Measurements from ENCODE around the gene FAF1.

The FAF1 gene

GRCh38 chr1:50684185-50684584 is 275.9 kb downstream of the FAF1 start:
- FAIRE-seq: no peak

GRCh38 chr1:50681931-50682330 is 278.1 kb downstream of the FAF1 start:
- no peak for FAIRE-seq

- no peak for FAIRE-seq
These were observed 292.2 kb downstream of the FAF1 start for GRCh38 chr1:50667710-50668356.

DNA sequence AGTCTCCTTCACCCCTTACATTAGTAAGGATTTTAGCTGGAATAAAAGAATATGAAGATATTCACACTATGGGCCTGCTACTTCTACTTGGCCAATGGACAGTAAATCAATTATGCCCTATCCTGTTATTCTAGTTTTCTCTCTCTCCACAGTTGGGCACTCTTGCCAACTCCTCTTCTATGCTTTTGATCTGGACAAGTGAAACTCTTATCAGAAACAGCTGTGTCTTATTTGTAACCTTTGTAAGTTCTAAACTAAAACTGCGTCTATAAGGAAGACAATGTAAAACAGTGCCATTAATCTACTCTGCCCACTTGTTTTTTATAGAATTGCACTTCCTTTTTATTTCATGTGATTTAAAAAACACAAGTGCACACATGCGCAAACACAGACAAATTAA is 292.8 kb downstream of the FAF1 start:
- no peak for FAIRE-seq

DNA sequence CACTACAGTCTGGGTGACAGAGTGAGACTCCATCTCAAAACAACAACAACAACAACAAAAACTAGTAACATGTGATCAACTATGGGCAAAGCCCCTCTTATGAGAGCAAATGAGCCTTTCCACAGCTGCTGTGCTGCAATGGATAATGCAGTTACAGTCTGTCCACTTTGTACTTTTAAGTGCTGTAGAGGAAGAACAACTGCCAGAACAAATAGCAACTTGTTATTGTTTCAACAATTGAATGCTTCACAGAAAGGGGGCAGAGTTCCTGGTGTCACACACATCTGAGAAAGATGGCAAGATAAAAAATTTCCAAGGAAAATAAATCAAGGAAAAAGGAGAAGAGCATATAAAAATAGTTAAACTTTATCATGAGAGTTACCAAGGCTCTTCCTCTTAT is 293.2 kb downstream of the FAF1 start:
- FAIRE-seq: no peak

DNA sequence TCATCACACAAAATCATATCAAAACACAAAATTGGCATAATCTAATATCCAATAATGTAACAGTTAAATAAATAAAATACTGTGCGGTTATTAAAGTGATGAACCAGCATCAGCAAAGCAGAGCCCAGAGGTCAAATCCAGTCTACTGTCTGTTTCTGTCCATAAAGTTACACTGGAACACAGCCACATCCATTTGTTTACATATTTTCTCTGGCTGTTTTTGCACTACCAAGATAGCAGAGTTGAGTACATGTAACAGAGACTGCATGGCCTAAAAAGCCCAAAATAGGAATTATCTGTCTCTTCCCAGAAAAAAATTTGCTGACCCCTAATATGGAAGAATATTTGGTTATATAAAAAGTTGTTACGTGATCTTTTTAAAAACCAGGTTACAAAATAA is 294.7 kb downstream of the FAF1 start:
- FAIRE-seq: no peak

- FAIRE-seq: no peak
These were observed 298.4 kb downstream of the FAF1 start for GRCh38 chr1:50661626-50662025.

DNA sequence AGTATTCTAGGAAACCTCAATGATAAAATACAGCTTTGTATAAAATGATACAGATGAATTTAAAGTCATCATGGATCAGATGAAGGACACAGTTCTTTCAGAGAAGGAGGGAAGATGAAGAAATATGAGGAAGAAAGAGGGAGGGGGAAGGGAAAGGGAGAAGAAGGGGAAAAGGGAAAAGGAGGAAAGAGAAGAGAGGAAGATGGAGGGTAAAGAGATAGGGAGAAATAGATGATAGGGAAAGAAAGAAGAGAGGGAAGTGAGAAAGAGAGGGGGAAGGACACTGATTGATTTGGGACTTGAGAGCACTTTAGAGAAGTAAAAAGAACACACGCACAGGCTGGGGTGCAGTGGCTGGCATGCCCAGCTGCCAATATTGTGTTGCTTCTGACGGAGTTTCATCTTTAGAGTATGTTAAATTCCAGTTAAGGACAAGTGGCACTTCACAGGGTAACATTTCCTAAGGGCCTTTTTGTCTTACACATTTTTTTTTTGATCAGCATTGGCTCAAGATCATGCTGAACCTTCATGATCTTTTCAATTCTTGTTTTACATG is 300.9 kb downstream of the FAF1 start:
- FAIRE-seq: no peak

DNA sequence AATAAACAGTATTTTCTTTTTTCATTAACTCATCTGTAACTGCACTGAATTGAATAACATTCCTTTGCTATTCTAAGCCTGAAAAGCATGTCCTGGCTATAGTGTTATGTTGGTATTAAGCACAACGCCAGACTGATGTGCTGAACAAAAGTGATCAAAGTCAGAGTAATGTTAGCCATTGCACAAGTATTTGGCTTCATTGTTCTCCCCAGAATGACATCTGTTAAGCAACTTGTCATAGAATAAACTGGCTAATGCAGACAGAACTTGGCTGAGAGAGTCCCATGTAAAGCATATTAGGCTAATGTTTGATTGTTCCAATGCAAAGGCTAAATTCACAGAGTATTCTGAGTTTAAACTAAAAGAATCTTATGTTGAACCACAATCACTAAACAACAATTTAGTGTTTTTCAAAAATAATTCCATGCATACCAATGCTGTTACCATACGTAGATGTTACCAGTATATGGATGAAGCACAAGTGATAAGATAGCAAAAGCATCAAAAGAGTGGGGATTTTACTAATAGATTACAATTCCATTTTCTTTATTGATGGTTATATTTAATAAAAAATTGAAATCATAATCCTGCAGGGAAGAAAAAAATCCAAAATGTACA is 301.5 kb downstream of the FAF1 start:
- FAIRE-seq: peak; percentile 9

- FAIRE-seq: no peak
These were observed 303.1 kb downstream of the FAF1 start for GRCh38 chr1:50656931-50657330.

- FAIRE-seq: no peak
These were observed 308.4 kb downstream of the FAF1 start for GRCh38 chr1:50651476-50652263.

DNA sequence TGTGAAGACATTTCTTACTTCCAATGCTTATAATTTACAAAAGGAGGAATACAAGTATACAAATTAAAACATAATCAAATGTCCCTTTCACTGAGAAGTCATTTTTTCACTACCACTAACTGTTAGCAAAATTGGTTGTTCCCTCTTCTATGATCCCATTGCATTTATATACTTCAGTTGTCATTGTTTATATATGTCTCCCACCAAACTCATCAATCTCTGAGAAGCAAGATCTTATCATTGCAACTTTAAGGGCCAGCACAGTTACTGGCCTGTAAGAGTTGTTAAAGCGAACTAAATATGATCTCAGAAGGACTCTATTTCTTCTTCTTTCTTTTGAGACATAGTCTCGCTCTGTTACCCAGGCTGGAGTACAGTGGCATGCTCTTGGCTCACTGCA is 313.5 kb downstream of the FAF1 start:
- FAIRE-seq: no peak

GRCh38 chr1:50645139-50645538 is 314.9 kb downstream of the FAF1 start:
- FAIRE-seq: no peak

GRCh38 chr1:50644447-50645105 is 315.5 kb downstream of the FAF1 start:
- no peak for FAIRE-seq

DNA sequence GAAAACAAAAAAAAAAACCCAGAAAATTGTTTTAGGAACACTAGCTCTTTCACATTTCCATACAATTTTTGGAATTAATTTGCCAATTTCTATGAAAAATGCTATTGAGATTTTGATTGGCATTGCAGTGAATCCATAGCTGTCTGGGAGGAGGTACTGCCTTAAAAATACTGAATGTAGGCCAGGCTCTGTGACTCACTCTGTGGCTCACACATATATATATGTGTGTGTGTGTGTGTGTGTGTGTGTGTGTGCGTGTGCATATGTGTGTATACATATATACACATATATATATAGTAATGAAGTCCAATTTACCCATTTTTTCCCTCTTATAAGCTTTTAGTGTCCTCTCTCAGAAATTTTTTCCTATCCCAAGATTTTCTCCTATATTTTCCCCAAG is 322.6 kb downstream of the FAF1 start:
- FAIRE-seq: no peak

- FAIRE-seq: no peak
These were observed 325.8 kb downstream of the FAF1 start for GRCh38 chr1:50634251-50634650.

DNA sequence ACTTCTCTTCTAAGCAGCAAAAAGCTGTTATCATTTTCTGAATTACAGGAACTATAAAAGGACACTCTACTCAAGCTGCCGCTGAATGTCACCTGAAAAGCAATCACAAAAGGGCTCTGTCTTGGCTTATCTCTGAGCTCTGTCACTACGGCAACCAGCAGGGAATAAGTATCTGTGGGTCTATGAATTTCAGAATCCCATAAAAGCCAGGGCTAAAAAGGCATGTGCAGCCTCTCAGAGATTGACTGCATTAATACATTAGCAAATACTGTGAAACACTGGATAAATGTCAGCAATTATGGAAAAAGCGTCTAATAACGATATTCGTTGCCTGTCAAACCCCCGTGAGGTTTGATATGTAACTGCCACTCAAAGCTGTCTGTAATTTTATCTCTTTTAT is 326.6 kb downstream of the FAF1 start:
- peak; percentile 88 for FAIRE-seq

- FAIRE-seq: no peak
These were observed 328.9 kb downstream of the FAF1 start for GRCh38 chr1:50631161-50631560.

DNA sequence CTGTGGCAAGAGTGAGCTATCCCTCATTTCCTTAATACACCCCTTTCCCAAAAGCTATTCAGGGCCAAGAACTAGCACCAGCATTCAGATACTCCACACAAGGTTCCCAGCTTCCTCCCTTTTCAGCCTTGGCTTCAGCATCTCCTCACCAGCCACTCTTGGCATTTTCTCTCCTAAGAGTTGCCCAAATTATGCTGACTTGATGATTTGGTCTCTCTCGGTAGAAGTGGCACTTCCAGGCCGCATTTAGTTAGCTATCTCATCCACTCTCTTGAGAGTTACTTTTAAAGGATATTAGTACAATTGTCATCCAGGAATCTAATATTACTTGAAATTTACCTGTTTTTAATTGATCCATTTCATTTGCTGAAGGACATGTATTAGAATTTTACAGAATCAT is 337.8 kb downstream of the FAF1 start:
- no peak for FAIRE-seq

- FAIRE-seq: no peak
These were observed 339.3 kb downstream of the FAF1 start for GRCh38 chr1:50620680-50621329.

GRCh38 chr1:50615036-50615750 is 344.9 kb downstream of the FAF1 start:
- FAIRE-seq: no peak

DNA sequence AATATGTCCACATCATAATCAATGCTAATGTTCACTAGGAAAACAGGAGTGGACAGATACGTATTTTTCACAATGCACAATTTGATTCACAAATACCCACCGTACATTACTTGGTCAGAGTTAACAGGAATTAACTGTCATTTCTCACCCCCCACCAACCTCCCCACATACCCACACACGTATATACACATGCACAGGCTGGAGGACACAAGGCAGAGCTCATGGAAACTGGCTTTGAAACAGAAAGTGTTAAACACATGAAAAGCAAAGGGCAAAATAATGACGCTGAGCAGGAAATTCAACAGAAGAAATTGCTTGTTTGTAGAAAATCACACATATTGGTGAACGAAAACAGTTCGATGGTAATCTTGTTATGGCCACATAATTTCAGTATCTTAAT is 348.4 kb downstream of the FAF1 start:
- no peak for FAIRE-seq

Measured in islet of Langerhans (tissue), 1 donor.